GM19043 (cell line): ENCODE data around the gene TPGS2.
A peak's percentile ranks its signal among the peaks of the same experiment; 100 is the strongest.
"Not testable (repeated sequence)": the region's sequence is repeated elsewhere in the genome, so short reads cannot be mapped to it uniquely, and the experiment has no call there.

Experiments used
- ATAC-seq: cut with Tn5 transposase; IDR thresholded peaks from one replicate; pipeline ENCODE4 v1.9.1; 2021; ENCODE audit warnings: low read depth; ENCODE audit not compliant: unreplicated experiment

The TPGS2 gene, protein sequence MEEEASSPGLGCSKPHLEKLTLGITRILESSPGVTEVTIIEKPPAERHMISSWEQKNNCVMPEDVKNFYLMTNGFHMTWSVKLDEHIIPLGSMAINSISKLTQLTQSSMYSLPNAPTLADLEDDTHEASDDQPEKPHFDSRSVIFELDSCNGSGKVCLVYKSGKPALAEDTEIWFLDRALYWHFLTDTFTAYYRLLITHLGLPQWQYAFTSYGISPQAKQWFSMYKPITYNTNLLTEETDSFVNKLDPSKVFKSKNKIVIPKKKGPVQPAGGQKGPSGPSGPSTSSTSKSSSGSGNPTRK

DNA sequence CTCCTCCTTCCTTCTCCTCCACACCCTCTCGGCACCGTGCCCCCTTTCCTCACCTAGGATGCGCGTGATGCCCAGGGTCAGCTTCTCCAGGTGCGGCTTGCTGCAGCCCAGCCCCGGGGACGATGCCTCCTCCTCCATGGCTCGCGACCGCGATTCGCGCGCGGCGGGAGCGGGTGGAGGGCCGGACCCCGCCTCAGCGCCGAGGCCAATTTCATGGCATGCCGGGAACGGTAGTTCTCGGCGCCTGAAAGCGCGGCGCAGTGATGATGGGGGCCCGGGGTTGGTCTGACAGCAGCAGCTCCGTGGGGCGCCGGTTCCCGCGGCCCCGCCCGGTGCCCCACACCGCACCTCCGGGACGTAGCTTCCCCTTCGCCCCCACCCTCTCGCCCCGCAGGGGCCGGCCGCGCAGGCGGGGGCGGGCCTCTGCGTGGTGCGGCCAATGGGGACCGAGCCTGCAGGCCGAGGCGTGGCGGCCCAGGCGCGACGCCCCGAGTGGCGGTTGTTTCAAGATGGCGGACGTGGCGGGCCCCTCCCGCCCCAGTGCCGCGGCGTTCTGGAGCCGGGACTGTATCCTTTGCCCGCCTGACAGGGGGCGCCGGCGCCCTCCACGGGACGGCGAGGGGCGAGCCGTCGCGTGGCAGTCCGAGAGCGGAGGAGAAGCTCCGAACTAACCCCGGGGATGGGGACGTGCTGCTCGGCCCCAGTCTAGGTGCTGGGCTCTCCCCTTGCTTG lies at the start of gene TPGS2, which contains the start of gene KIAA1328:
Gene TPGS2, minus strand, starts transcription at position 373 of the 732 bp plus-strand sequence. Its CDS starts 235 bp downstream, at position 138.
Gene KIAA1328, plus strand, starts transcription at position 498 of the 732 bp plus-strand sequence. Its CDS starts 12 bp downstream, at position 510.
- peak; percentile 88 for ATAC-seq

DNA sequence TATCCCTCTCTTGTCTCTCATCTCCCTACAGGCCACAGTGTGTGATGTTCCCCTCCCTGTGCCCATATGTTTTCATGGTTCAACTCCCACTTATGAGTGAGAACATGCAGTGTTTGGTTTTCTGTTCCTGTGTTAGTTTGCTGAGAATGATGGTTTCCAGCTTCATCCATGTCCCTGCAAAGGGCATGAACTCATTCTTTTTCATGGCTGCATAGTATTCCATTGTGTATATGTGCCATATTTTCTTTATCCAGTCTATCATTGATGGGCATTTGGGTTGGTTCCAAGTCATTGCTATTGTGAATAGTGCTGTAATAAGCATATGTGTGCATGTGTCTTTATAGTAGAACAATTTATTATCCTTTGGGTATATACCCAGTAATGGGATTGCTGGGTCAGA lies 45.0 kb upstream of the TPGS2 start:
- not testable (repeated sequence) for ATAC-seq

DNA sequence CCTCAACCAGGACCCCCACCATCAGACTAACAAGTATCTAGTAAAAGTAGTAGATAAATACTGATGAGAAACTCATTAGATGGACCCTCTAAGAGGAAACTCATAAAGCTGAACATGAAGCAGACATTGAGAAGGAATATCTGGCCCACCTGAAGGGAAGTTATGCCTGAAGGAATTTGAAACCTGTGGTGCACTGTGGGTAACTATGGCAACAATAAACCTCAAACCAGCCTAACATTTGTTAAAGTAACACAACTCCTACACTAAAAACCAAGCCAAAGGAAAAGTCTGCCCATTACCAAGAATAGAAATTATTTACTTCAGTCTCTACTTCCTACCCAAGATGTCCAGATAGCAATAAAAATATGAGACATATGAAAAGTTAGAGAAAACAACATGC lies 43.5 kb upstream of the TPGS2 start:
- ATAC-seq: no peak

DNA sequence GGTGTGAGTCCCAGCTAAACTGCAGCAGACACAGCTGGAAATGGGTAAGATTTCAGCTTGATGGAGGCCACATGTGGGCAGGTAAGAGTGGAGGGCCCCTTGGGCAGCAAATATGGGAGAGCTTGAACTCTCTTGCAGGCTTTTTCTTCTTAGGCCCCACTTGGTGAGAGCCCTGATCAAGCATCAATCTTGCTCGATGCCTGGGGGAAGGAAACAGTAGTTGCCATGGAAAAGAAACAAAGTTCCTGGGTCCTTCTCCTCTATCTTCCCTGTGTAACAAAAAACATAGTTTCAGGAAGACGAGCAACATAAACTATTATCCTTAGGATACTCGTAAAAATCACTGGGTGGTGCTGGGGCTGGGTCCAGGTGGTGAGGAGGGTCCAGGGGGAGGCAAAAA lies 43.0 kb upstream of the TPGS2 start:
- no peak for ATAC-seq

DNA sequence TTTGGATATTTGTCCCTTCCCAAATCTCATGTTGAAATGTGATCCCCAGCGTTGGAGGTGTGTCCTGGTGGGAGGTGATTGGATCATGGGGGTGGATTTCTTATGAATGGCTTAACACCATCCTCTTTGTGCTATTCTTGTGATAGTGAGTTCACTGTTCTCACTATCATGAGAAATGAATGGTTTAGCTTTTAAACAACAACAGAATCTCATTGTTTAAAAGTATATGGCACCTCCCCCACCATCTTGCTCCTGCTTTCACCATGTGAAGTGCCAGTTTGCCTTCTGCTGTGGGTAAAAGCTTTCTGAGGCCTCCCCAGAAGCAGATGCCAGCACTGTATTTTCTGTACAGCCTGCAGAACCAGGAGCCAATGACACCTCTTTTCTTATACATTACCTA lies 38.3 kb upstream of the TPGS2 start:
- no peak for ATAC-seq

DNA sequence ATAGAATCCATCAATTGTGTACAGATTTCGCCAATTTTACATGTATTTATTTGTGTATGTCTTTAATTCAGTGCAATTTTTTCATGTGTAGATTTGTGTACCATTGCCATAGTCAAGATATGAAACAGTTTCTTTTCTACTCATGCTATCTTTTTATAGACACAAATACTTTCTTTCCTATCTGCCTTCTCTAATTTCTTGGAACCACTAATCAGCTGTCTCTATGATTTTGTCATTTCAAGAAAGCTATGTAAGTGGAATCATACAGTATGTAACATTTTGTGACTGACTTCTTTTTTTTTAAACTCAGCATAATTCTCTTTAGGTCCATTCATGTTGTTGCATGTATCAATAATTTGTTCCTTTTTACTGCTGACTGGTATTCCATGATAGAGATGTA lies 33.4 kb upstream of the TPGS2 start:
- no peak for ATAC-seq

DNA sequence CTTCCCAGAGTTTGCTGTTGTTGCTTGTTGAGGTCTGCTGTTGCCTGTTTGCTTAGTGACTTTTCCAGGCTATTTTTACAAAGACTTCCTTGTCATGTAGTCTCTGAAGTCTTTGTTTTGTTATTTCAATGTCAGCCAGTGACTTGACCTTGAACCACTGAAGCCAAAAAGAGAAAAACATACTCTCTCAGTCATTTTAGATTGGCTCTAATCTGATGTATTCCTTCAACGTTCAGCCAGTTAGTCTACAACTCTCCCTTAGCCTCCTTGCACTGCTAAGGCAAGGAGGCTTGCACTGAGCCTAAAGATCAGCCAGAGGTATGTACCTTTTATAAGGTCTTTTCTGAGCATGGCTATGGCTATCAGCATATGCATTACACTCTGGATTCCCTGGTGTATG lies 28.0 kb upstream of the TPGS2 start:
- no peak for ATAC-seq

DNA sequence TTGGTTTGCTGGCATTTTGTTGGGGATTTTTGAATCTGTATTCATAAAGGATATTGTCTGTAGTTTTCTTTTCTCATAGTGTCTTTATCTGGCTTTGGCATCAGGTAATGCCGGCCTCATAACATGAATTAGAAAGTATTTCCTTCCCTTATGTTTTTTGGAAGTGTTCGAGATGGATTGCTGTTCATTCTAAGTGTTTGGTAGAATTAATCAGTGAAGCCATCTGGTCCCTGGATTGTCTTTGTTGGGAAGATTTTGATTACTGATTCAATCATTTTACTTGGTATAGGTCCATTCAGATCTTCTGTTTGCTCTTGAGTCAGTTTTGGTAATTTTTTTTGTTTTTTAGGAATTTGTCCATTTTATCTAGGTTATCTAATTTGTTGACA lies 22.4 kb upstream of the TPGS2 start:
- no peak for ATAC-seq

DNA sequence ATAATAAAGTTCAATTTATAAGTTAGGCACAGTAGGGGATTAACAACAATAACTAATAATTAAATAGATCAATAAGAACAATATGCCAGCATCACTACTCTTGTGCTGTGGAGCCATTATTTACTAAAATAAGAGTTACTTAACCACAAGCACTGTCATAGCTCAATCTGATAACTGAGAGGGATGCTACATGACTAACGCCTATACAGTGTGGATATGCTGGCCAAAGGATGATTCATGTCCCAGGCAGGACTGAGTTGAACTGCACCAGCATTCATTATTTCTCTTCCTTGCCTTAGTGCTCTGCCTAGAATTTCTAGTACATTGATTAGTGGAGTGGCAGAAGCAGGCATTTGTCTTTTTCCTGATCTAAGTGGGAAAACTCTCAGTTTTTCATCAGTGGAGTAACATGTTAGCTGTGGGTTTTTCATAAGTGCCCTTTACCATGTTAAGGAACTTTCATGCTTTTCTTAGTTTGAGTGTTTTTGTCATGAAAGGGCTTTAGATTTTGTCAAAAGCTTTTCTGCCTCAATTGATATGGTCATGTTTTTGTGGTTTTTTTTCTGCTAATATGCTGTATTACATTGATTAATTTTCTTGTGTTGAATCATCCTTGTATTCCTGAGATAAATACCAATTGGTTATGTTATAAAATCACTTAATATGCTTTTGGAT lies 21.9 kb upstream of the TPGS2 start:
- ATAC-seq: no peak

DNA sequence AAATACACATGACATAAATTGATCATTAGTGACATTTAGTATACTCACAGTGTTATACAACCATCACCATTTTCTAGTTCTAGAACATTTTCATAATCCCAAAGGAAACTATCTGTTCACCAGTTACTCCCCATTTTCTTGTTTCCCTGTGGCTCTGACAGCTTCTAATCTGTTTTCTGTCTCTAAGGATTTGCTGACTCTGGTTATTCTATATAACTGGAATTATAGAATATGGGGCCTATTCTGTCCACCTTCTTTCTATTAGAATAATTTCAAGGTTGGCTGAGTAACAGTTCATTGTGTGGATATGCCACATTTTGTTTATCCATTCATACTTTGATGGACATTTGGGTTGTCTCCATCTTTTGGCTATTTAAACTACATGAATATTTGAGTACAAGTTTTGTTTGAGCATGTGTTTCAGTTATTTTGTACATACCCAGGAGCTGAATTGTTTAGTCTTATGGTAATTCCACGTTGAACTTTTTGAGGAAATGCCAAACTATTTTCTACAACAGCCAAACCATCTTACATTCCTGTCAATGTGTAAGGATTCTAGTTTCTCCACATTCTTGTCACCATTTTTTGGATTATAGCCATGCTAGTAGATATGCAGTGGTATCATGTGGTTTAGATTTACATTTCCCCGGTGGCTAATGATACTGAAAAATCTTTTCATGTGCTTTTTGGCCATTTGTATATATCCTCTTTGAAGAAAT lies 20.6 kb upstream of the TPGS2 start:
- ATAC-seq: no peak

DNA sequence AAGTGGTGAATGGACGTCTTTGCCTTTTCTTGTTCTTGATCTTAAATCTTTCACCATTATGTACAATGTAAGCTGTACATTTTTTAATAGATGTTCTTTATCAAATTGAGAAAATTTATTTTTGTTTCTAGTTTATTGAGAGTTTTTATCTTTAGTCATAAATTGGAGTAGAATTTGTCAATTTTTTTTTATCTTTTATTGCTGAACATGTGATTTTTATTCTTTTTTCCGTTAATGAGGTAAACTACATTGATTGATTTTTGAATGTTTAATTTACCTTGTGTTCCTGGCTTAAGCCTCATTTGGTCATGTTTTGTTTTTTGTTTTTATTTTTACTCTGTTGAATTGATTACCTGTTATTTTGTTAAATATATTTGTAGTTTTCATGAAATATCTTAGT lies 19.8 kb upstream of the TPGS2 start:
- ATAC-seq: no peak

DNA sequence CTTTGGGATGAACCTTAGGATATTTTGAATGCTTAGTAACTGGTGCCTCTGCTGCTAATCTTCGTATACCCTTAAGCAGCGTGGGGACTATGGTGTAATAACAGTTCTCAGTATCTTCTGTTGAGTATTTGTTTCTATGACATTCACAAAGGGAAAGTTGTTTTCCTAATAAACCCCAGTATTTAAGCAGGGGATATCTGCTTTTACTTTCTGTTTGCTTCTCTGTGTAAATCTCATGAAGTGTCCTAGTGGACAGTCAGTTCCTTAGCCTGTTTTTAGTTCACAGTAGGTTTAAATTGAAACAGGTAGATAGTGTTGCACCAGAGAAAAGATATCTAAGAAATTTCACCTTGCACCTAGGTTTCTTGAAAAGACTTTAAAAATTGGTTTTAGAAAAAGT lies 15.0 kb upstream of the TPGS2 start:
- no peak for ATAC-seq

DNA sequence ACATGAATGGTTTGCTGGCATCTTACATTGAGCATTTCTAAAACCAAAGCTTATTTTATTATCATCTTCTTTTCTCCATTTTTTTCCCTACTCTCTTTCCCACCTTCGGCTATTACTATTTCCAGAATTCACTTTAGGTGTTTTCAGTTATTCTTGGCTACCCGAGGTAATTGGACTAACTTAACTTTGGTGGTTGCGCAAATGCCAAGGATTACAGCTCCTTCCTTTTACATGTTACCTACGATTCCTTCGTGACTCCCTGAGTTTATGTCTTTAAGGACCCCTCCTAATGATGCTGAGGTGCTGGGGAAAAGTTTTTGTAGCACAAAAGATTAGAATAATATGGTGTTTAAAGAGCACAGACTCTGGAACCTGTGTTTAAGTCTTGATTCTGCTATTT lies 14.4 kb upstream of the TPGS2 start:
- no peak for ATAC-seq

DNA sequence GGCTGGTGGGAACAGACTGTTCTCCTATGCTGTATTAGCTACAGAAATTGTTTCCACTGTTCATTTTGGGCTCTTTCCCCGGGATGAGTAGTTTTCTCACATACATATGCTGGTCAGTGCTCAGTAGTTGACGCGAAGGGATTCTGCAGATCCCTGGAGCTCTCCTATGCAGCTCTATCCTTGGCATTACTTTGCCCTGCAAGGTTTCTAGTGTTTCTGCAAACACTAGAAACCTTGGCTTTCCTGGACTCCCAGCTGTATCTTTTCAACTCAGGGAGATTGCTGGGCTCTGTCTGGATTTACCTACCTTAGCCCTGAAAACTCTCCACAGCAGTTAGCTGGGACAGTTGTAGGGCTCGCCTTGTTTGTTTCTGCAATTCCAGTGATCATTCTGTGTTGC lies 11.0 kb upstream of the TPGS2 start:
- ATAC-seq: no peak

DNA sequence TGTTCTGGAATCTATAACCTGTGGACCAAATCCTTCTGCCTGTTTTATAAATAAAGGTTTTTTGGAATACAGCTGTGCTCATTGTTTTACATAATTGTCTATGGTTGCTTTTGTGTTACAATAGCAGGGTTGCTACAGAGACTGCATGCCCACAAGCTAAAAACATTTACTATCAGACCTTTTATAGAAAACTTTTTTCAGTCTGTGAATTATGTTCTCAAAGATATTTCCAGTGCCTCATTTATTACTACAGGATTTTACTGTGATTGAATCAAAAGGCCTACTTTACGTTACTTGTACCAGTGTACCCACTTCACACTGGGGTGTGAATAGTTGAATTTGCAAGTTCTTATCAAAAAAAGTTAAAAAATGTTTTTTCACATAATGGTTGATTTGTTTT lies 7.1 kb upstream of the TPGS2 start:
- no peak for ATAC-seq

DNA sequence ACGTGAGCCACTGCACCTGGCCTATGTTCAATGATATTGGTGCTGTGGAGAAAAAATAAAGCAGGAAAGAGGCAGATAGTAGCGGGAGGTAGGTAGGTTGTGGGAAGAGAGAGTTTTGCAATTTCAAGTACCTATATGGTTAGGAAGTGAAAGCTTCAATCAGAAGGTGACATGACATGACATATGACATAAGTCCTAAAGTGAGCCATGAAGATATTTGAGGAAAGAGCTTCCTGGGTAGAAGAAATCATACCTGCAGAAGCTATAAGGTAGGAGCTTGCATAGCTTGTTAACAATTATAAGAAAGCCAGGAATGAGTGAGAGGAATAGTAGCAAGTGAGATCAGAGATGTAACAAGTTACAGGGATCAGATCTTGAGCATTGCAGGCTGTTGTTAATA lies 4.3 kb upstream of the TPGS2 start:
- no peak for ATAC-seq

DNA sequence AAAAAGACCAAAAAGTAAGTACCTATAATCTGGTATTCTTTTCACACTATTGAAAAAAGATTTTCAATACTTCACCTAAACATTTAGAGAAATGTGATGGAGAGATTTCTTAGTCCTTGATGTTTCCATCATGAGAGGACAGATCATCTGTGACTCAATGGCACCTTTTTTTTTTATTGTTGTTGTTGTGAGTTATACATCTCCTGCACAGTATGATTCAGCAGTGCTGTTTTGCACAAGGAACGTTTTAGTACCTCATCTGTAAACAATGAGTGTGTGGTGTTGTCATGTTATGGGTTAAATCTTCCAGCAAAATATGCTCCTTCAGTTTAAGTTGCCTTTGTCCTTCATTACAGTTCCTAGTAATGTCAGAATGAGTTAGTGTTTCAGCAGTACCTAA lies 2.3 kb upstream of the TPGS2 start:
- ATAC-seq: no peak

DNA sequence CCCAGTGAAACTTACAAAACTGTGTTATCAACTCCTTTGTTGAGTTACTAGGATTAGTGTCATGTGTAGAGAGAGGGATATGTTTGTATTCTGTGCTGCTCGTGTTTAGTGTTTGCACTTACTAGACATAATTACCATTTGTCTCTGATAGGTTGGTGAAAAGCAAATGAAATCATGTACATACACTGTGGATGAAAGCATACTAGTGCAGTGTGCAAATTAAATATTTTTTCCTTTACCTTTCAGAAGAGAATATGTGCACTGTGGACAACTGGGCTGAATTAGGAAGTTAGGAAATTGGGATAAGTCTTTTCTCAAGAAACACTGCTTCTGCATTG lies 1.3 kb upstream of the TPGS2 start:
- ATAC-seq: no peak

DNA sequence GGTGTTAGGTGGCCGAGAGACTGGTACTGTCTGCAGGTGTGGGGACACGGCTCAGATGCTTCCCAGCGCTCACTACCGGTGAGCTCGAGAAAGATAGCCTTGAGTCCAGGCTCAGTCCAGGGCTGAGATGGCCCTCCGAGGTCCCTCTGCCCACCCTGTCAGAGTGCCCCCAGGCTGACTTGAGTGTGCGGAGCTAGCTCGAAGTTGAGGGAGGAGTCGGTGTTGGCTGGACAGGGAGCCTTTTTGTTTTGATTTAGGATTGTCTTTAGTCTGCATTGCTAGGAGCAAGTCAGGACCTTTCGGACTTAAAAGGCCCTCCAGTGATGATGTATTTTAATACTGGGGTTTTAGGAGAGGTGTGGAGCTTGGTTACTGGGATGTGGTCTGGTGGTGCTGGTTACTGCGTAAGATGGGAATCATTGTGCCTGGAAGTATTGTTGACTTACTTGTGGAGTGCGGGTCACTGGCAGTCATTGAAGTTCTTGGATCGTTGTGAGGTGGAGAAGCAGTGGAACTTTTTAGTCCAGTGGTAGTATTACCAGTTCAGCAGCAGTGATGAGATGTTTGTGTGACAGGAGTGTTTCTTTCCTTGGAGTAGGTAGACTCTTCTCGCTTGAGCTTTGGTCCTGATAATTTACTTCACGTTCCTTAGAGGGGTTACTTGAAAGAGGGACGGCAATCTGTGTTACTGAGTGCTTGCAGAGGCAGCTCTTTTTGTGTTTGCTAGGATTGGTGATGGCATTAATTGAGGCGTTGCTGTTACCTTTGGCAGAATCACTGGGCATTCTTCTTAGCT lies 758 bp upstream of the TPGS2 start:
- ATAC-seq: no peak

DNA sequence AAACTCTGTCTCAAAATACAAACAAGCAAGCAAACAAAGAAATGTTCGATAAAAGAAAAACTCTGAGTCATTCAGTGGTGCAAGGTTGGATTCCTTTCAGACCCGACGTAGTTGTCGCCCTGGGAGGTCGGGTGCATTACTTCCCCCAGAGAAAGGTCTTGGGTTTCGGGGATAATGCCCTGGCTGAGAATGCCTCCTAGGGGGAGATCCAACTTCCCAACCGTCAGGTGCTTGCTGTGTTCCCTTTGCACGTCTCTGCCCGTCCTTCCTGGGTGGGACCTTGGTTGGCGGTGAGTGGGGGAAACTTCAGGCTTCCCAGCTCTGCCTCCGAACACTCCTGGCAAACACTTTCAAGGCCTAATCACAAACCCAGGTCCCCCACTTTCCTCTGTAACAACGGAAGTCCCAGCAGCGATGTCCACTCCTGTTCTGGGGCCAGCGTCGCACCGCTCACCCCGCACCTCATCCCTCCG lies 609 bp downstream of the TPGS2 start:
- peak; percentile 0 for ATAC-seq
